SK-N-SH treated with all-trans-retinoic acid at 6 μM for 48 hours (cell line): Measurements from ENCODE around the gene NXPE1.
"Not testable (repeated sequence)": the region's sequence is repeated elsewhere in the genome, so short reads cannot be mapped to it uniquely, and the experiment has no call there.

Experiments
- ATAC-seq: fragments of 200-7000 bp; cut with Tn5 transposase; 3 replicates; pipeline ENCODE4 v1.9.1; 2020; ENCODE audit warnings: mild to moderate bottlenecking, moderate library complexity
- ARNTL ChIP-seq: fragments of 450-650 bp; formaldehyde crosslinking; IDR thresholded peaks from 2 replicates; pipeline ENCODE4 v1.5.0; 2020; ENCODE audit warnings: low read depth, mild to moderate bottlenecking, moderate library complexity, borderline replicate concordance
- CSDC2 ChIP-seq: fragments of 250-450 bp; sonication (Bioruptor Pico); IDR thresholded peaks from 2 replicates; pipeline ENCODE4 v1.5.0; 2020; ENCODE audit warnings: mild to moderate bottlenecking, moderate library complexity
- ISL1 ChIP-seq: fragments of 250-450 bp; sonication (Bioruptor Pico); IDR thresholded peaks from 2 replicates; pipeline ENCODE4 v2.1.2; 2022; ENCODE audit warnings: mild to moderate bottlenecking, moderate library complexity
- SNAI2 ChIP-seq: fragments of 250-450 bp; sonication (Bioruptor Pico); IDR thresholded peaks from 2 replicates; pipeline ENCODE4 v1.5.0; 2020; ENCODE audit warnings: mild to moderate bottlenecking, moderate library complexity
- TCF4 ChIP-seq: fragments of 250-450 bp; sonication (Bioruptor Pico); IDR thresholded peaks from 2 replicates; pipeline ENCODE4 v1.8.0; 2021; ENCODE audit warnings: mild to moderate bottlenecking, moderate library complexity, borderline replicate concordance
- TOX ChIP-seq: fragments of 250-450 bp; sonication (Bioruptor Pico); IDR thresholded peaks from 2 replicates; pipeline ENCODE4 v1.8.0; 2021; ENCODE audit warnings: mild to moderate bottlenecking, moderate library complexity, borderline replicate concordance
- ZC3H10 ChIP-seq: fragments of 250-450 bp; sonication (Bioruptor Pico); IDR thresholded peaks from 2 replicates; pipeline ENCODE4 v1.5.1; 2021; ENCODE audit warnings: mild to moderate bottlenecking, moderate library complexity
- ZFP3 ChIP-seq: fragments of 250-450 bp; sonication (Bioruptor Pico); IDR thresholded peaks from 2 replicates; pipeline ENCODE4 v1.5.0; 2020; ENCODE audit warnings: mild to moderate bottlenecking, moderate library complexity
- ZNF565 ChIP-seq: fragments of 450-650 bp; formaldehyde crosslinking; conservative IDR thresholded peaks from 2 replicates; pipeline ENCODE4 v1.5.0; 2020; ENCODE audit warnings: low read depth, mild to moderate bottlenecking, moderate library complexity
- ZNF70 ChIP-seq: fragments of 450-650 bp; formaldehyde crosslinking; IDR thresholded peaks from 2 replicates; pipeline ENCODE4 v1.5.0; 2020; ENCODE audit warnings: mild to moderate bottlenecking, moderate library complexity
- ZNF8 ChIP-seq: fragments of 450-650 bp; formaldehyde crosslinking; IDR thresholded peaks from 2 replicates; pipeline ENCODE4 v1.5.0; 2020; ENCODE audit warnings: mild to moderate bottlenecking, moderate library complexity
- TF ChIP-seq, protein P1 (sequence below): fragments of 250-450 bp; sonication (Bioruptor Pico); IDR thresholded peaks from 2 replicates; pipeline ENCODE4 v1.8.0; 2020; ENCODE audit warnings: mild to moderate bottlenecking, moderate library complexity, borderline replicate concordance
- TF ChIP-seq, protein P2 (sequence below): fragments of 250-450 bp; sonication (Bioruptor Pico); IDR thresholded peaks from 2 replicates; pipeline ENCODE4 v1.8.0; 2021; ENCODE audit warnings: low read depth, mild to moderate bottlenecking, moderate library complexity, borderline replicate concordance
- TF ChIP-seq, protein P3 (sequence below): fragments of 250-450 bp; sonication (Bioruptor Pico); IDR thresholded peaks from 2 replicates; pipeline ENCODE4 v1.5.1; 2021; ENCODE audit warnings: mild to moderate bottlenecking, moderate library complexity
- TF ChIP-seq, protein P4 (sequence below): fragments of 250-450 bp; sonication (Bioruptor Pico); IDR thresholded peaks from 2 replicates; pipeline ENCODE4 v1.5.1; 2020; ENCODE audit warnings: low read depth, mild to moderate bottlenecking, moderate library complexity

The NXPE1 gene

DNA sequence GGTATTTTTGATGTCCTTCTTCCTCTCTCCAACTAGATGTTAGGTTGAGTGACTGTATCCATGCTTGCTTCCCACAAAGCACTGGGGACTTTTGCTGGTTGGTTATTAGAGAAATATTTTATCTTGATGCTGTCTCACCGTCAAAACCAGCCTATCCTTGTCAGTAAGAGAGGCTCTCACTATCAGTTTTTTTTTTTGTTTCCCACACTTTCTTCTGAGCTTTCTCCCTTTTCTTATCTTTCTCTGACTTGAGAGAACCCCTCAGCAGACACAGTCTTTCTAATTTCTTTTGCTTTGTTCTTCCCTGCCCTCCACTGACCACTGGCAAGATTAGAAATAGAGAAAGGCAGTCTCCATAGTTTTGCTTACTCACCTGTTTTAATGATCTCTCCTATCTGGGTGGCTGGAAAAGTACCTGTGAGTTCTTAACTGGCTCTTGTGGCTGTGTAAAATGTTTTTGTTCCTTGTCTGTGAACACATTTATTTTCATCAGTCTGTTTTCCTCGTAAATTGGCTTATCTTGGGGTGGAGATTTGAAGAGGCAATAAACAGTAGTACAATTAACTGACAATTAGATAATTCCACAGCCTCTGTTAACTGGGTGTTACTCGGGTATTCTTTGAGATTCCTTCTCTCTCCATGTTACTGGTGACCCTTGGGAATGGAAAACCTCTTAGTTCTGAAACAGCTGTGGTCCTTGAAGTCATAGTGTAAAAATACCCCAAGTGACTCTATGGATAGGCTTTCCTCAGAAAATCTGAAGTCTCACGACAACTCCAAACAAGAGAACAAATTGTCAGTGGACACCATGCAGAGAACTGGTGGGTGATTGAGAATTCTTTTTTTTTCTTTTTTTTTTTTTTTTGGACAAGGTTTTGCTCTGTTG lies at the start of gene NXPE1:
NXPE1 (minus strand) TSS at position 457 of the 886 bp plus-strand sequence. CDS start 8,680 bp downstream, outside the sequence.
- TF ChIP-seq ZC3H10 (CRISPR knock-in tag), result no peak
- TF ChIP-seq, protein P1, sequence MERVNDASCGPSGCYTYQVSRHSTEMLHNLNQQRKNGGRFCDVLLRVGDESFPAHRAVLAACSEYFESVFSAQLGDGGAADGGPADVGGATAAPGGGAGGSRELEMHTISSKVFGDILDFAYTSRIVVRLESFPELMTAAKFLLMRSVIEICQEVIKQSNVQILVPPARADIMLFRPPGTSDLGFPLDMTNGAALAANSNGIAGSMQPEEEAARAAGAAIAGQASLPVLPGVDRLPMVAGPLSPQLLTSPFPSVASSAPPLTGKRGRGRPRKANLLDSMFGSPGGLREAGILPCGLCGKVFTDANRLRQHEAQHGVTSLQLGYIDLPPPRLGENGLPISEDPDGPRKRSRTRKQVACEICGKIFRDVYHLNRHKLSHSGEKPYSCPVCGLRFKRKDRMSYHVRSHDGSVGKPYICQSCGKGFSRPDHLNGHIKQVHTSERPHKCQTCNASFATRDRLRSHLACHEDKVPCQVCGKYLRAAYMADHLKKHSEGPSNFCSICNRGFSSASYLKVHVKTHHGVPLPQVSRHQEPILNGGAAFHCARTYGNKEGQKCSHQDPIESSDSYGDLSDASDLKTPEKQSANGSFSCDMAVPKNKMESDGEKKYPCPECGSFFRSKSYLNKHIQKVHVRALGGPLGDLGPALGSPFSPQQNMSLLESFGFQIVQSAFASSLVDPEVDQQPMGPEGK (CRISPR knock-in tag), result no peak
- no peak for TF ChIP-seq ZFP3 (CRISPR knock-in tag)
- no peak for TF ChIP-seq TCF4 (CRISPR knock-in tag)
- ATAC-seq, result no peak

DNA sequence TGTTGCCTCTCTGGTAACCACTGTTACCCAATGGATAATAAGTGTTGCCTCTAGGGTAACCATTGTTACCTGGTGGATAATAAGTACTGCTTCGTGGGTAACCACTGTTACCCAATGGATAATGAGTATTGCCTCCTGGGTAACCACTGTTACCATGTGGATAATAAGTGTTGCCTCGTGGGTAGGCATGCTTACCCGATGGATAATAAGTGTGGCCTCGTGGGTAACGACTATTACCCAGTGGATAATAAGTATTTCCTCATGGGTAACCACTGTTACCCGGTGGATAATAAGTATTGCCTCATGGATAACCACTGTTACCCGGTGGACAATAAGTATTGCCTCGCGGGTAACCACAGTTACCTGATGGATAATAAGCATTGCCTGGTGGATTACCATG lies 49.7 kb upstream of the NXPE1 start:
- ATAC-seq, result no peak
- TF ChIP-seq, protein P1 (CRISPR knock-in tag), result no peak
- TF ChIP-seq ZC3H10 (CRISPR knock-in tag) (no peak), ZNF8 (CRISPR knock-in tag) (no peak), ARNTL (no peak), ISL1 (no peak), ZNF70 (CRISPR knock-in tag) (no peak), SNAI2 (CRISPR knock-in tag) (no peak), TOX (CRISPR knock-in tag) (no peak), CSDC2 (no peak)
- TF ChIP-seq, protein P2, sequence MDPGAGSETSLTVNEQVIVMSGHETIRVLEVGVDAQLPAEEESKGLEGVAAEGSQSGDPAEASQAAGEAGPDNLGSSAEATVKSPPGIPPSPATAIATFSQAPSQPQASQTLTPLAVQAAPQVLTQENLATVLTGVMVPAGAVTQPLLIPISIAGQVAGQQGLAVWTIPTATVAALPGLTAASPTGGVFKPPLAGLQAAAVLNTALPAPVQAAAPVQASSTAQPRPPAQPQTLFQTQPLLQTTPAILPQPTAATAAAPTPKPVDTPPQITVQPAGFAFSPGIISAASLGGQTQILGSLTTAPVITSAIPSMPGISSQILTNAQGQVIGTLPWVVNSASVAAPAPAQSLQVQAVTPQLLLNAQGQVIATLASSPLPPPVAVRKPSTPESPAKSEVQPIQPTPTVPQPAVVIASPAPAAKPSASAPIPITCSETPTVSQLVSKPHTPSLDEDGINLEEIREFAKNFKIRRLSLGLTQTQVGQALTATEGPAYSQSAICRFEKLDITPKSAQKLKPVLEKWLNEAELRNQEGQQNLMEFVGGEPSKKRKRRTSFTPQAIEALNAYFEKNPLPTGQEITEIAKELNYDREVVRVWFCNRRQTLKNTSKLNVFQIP, result no peak
- TF ChIP-seq, protein P3, sequence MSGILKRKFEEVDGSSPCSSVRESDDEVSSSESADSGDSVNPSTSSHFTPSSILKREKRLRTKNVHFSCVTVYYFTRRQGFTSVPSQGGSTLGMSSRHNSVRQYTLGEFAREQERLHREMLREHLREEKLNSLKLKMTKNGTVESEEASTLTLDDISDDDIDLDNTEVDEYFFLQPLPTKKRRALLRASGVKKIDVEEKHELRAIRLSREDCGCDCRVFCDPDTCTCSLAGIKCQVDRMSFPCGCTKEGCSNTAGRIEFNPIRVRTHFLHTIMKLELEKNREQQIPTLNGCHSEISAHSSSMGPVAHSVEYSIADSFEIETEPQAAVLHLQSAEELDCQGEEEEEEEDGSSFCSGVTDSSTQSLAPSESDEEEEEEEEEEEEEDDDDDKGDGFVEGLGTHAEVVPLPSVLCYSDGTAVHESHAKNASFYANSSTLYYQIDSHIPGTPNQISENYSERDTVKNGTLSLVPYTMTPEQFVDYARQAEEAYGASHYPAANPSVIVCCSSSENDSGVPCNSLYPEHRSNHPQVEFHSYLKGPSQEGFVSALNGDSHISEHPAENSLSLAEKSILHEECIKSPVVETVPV (CRISPR knock-in tag), result no peak

DNA sequence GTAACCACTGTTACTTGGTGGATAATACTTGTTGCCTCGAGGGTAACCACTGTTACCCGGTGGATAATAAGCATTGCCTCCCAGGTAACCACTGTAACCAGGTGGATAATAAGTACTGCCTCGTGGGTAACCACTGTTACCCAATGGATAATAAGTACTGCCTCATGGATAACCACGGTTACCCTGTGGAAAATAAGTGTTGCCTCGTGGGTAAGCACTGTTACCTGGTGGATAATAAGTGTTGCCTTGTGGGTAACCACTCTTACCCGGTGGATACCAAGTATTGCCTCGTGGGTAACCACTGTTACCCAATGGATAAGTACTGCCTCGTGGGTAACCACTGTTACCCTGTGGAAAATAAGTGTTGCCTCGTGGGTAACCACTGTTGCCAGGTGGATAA lies 48.9 kb upstream of the NXPE1 start:
- ATAC-seq, result not testable (repeated sequence)

DNA sequence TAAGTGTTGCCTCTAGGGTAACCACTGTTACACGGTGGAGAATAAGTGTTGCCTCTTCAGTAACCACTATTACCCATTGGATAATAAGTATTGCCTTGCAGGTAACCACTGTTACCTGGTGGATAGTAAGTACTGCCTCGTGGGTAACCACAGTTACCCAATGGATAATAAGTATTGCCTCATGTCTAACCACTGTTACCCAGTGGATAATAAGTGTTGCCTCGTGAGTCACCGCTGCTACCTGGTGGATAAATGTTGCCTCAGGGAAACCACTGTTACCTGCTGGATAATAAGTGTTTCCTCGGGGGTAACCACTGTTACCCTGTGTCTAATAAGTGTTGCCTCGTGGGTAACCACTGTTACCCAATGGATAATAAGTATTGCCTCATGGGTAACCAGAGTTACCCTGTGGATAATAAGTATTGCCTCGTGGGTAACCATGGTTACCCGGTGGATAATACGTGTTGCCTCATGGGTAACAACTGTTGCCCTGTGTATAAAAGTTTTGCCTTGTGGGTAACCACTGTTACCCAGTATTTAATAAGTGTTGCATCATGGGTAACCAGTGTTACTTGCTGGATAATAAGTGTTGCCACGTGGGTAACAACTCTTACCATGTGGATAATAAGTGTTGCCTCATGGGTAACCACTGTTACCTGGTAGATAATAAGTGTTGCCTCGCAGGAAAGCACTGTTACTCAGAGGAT lies 48.2 kb upstream of the NXPE1 start:
- no peak for ATAC-seq
- TF ChIP-seq, protein P4, sequence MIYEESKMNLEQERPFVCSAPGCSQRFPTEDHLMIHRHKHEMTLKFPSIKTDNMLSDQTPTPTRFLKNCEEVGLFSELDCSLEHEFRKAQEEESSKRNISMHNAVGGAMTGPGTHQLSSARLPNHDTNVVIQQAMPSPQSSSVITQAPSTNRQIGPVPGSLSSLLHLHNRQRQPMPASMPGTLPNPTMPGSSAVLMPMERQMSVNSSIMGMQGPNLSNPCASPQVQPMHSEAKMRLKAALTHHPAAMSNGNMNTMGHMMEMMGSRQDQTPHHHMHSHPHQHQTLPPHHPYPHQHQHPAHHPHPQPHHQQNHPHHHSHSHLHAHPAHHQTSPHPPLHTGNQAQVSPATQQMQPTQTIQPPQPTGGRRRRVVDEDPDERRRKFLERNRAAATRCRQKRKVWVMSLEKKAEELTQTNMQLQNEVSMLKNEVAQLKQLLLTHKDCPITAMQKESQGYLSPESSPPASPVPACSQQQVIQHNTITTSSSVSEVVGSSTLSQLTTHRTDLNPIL, result no peak
- no peak for TF ChIP-seq TCF4 (CRISPR knock-in tag)
- TF ChIP-seq CSDC2, result no peak
- TF ChIP-seq ARNTL, result no peak
- no peak for TF ChIP-seq ZNF565 (CRISPR knock-in tag)
- no peak for TF ChIP-seq ZNF70 (CRISPR knock-in tag)
- no peak for TF ChIP-seq ISL1

DNA sequence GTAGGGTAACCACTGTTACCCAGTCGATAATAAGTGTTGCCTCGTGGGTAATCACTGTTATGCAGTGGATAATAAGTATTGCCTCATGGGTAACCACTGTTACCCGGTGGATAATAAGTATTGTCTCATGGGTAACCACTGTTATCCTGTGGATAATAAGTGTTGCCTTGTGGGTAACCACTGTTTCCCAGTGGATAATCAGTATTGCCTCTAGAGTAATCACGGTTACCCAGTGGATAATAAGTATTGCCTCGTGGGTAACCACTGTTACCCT lies 47.1 kb upstream of the NXPE1 start:
- ATAC-seq, result not testable (repeated sequence)
